Activated CD4-positive, alpha-beta T cell treated with anti-CD3 and anti-CD28 coated beads for 4 hours (primary cell): Measurements from ENCODE around the gene DNAJC16.

ENCODE experiments used
- DNase-seq, 2 donors: peaks; one replicate each; pipeline ENCODE4 v3.0.0-alpha.2; 2020

DNAJC16 gene

GRCh38 chr1:15624133-15624714 lies 97.6 kb downstream of the DNAJC16 start:
- no peak for DNase-seq

DNA sequence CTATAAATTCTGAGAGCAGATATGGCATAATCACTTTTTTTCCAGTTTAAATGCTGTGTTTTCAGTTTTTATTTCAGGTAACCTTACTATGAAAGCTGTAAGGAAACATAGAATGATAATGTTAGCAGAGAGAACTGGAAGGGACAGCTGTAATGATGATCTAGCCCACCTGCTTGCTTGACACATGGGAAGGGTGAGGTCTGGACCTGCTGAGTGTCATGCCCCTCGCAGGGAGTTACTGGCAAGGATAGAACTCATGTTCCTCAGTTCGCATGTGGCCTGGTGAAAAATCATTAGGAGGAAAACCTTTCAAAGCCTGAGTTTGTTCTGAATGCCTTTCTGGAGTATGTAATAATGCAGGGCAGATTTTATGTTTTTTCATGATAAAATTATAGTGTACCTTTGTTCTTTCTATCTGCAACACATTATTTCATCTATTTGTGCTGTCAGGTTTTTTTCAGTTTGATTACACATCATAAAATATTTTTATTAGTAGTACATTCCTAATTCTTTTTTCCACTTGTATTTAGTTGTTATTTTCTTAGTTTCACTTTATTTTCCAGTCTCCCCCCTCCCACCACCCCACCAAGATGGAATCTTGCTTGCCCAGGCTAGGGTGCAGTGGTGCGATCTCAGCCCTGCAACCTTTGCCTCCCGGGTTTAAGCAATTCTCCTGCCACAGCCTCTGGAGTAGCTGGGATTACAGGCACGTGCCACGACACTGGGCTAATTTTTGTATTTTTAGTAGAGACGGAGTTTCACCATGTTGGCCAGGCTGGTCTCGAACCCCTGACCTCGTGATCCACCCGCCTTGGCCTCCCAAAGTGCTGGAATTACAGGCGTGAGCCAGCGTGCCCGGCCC lies 98.6 kb downstream of the DNAJC16 start:
- no peak for DNase-seq
